Chondrocyte (in vitro differentiated cells): ENCODE data around the gene DRGX. TPM values are rescaled to one million over a fixed set of nuclear protein-coding genes. Genes with fewer than 3 reads are reported as not detected.

ENCODE experiments used
- DNase-seq: peaks from one replicate; pipeline ENCODE4 v3.0.0; 2021; ENCODE audit warnings: mixed read lengths, low spot score
- H3K27ac Mint-ChIP-seq: one replicate; pipeline ENCODE4 v1.8.0; 2021; ENCODE audit warnings: mild to moderate bottlenecking, moderate library complexity, mixed read lengths; ENCODE audit not compliant: unreplicated experiment
- H3K27me3 Mint-ChIP-seq: 2 replicates; pipeline ENCODE4 v1.8.0; 2021; ENCODE audit warnings: low read depth, mixed read lengths
- H3K36me3 Mint-ChIP-seq: 2 replicates; pipeline ENCODE4 v1.8.0; 2021; ENCODE audit warnings: low read depth, mixed read lengths
- H3K4me1 Mint-ChIP-seq: 2 replicates; pipeline ENCODE4 v1.8.0; 2021; ENCODE audit warnings: low read depth, mild to moderate bottlenecking, mixed read lengths
- H3K4me3 Mint-ChIP-seq: one replicate; pipeline ENCODE4 v1.8.0; 2021; ENCODE audit warnings: mild to moderate bottlenecking, moderate library complexity, mixed read lengths; ENCODE audit not compliant: unreplicated experiment
- H3K9me3 Mint-ChIP-seq: 2 replicates; pipeline ENCODE4 v1.8.0; 2021; ENCODE audit warnings: low read depth, mixed read lengths
- CTCF ChIP-seq: fragments of 200-600 bp; sonication (generic); IDR thresholded peaks from 2 replicates; pipeline ENCODE4 v1.5.0; 2021; ENCODE audit warnings: antibody characterized with exemption, mild to moderate bottlenecking, moderate library complexity
- total RNA-seq: library from RNA; stranded (reverse); gene quantifications from 3 replicates; pipeline ENCODE4 v1.2.1, GENCODE V29; 2021

The DRGX gene
- total RNA-seq, 1 donor from 2014 or later = not detected

DNA sequence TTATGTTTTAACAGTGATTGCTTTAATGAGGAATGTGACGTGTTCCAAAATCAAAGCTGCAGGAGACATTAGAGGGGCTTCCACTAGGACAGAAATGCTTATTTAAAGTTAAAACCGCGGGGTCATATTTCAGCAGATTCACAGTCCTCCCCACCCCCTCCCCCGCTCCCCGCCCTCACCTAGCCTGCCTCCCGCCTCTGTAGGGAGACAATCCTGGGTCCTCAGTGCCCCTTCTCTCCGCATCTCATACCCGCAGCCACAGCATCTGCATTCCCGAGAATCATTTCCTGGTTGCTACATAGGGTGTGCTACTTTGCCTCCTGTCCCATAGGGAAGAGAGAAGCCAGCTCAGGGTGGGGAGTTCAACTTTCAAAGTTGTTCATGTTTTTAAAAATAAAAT, 3.1 kb upstream of the DRGX start:
- Mint-ChIP-seq H3K27me3 (peaks cover 79% of the 10 kb centered on the region), H3K9me3 (no peaks in the 10 kb centered on the region), H3K4me1 (peaks cover 20% of the 10 kb centered on the region), H3K27ac (no peak overlapping the region), H3K36me3 (no peaks in the 10 kb centered on the region), H3K4me3 (no peak overlapping the region)
- TF ChIP-seq CTCF = no peak
- DNase-seq = no peak

GRCh38 chr10:49398000-49398861, 2.3 kb upstream of the DRGX start:
- H3K4me1 Mint-ChIP-seq = peaks cover 20% of the 10 kb centered on the region
- H3K27me3 Mint-ChIP-seq = peaks cover 79% of the 10 kb centered on the region
- H3K27ac Mint-ChIP-seq = no peak overlapping the region
- H3K4me3 Mint-ChIP-seq = peak overlapping the region; percentile 58
- no peaks in the 10 kb centered on the region for H3K36me3 Mint-ChIP-seq
- DNase-seq = no peak
- TF ChIP-seq CTCF = no peak
- no peaks in the 10 kb centered on the region for H3K9me3 Mint-ChIP-seq

DNA sequence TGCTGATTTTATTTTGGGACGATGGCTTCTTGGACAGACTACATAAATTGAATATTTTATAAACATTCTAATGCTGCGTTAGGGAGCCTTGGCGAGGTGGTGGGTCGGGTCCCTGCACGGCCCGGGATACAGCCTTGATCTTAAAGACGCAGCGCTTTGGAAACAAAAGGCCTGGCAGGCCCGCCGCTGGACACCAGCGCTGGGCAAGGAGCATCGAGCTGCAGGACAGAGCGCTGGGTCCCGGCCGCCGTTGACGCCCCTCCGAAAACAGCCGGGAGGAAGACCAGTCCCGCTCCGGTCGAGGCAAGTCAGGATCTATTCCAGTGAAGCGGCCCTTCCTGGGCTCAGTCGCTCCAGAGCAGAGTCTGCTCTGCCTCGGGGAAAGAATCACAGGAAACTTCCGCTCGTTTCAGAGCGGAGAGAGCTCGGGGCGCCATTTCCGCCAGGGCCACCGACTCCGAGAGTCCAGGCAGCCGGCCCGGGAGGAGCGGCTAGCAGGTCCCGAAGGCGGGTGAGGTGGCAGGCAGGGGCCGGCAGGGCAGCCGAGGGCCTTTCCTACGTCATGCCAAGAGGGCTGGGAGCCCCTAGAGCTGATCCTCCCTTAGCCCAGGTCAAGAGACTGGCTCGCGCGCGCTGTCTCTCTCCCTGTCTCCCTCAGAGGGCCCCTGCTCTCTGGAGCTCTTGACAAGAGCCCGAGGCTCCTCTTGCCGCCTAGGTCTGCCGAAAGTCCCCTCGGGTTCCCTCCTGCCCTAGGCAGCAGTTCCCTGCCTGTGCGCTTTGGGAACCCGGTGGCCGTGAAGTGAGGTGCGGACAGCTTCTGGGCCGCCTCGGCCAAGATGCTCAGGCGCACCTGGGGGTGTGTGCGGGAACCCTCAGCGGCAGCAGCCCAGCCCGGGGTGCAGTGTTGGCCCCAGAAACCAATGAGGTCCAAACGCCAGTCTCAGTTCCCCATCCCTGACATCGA, 1.4 kb upstream of the DRGX start:
- no peak for DNase-seq
- no peaks in the 10 kb centered on the region for H3K9me3 Mint-ChIP-seq
- H3K36me3 Mint-ChIP-seq = no peaks in the 10 kb centered on the region
- peaks cover 20% of the 10 kb centered on the region for H3K4me1 Mint-ChIP-seq
- H3K27me3 Mint-ChIP-seq = peaks cover 78% of the 10 kb centered on the region
- TF ChIP-seq CTCF = no peak
- H3K27ac Mint-ChIP-seq = no peak overlapping the region
- peak overlapping the region; percentile 58 for H3K4me3 Mint-ChIP-seq

DNA sequence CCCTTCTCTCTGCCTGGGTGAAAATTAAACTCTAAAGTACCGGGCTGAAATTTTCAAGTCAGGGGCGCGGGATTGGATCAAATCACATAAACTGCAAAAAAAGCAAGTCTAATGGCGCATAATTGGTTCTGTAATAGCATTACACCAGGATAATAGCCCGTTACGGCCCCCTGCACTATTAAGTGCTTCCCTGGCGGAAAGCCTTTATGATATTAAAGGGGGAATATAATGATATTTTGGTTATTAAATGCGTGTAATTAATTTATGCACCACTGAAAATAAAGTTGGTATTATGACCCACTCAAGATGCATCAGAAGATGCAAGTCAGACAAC, 744 bp upstream of the DRGX start:
- Mint-ChIP-seq H3K9me3 (no peaks in the 10 kb centered on the region), H3K36me3 (no peaks in the 10 kb centered on the region)

More for the DNA sequence above, 744 bp upstream of the DRGX start:
- H3K4me3 Mint-ChIP-seq = no peak overlapping the region
- DNase-seq = no peak
- TF ChIP-seq CTCF = no peak
- peaks cover 20% of the 10 kb centered on the region for H3K4me1 Mint-ChIP-seq
- H3K27me3 Mint-ChIP-seq = peaks cover 78% of the 10 kb centered on the region
- H3K27ac Mint-ChIP-seq = no peak overlapping the region
